Measurements from ENCODE around the gene LEMD1.
"Not testable (repeated sequence)": the region's sequence is repeated elsewhere in the genome, so short reads cannot be mapped to it uniquely, and the experiment has no call there.

The LEMD1 gene

GRCh38 chr1:205445646-205445935 is 23.7 kb upstream of the LEMD1 start:
- DNase-seq: no peak

- DNase-seq: no peak
Measured at GRCh38 chr1:205444931-205445645, 23.2 kb upstream of the LEMD1 start.

GRCh38 chr1:205444300-205444930 is 22.6 kb upstream of the LEMD1 start:
- no peak for DNase-seq

GRCh38 chr1:205443585-205444299 is 21.9 kb upstream of the LEMD1 start:
- no peak for DNase-seq

- no peak for DNase-seq
Measured at GRCh38 chr1:205442051-205442725, 20.3 kb upstream of the LEMD1 start.

- DNase-seq: no peak
Measured at GRCh38 chr1:205441716-205442050, 19.8 kb upstream of the LEMD1 start.

GRCh38 chr1:205441318-205441633 is 19.4 kb upstream of the LEMD1 start:
- no peak for DNase-seq

- peak; percentile 75 for DNase-seq
Measured at GRCh38 chr1:205440476-205441317, 18.8 kb upstream of the LEMD1 start.

- no peak for DNase-seq
Measured at GRCh38 chr1:205440121-205440475, 18.2 kb upstream of the LEMD1 start.

GRCh38 chr1:205438213-205439158 is 16.6 kb upstream of the LEMD1 start:
- no peak for DNase-seq

GRCh38 chr1:205437570-205437969 is 15.7 kb upstream of the LEMD1 start:
- DNase-seq: no peak

GRCh38 chr1:205436776-205437410 is 15.0 kb upstream of the LEMD1 start:
- DNase-seq: no peak

GRCh38 chr1:205435578-205436573 is 14.0 kb upstream of the LEMD1 start:
- no peak for DNase-seq

GRCh38 chr1:205434738-205435137 is 12.9 kb upstream of the LEMD1 start:
- DNase-seq: no peak

- not testable (repeated sequence) for DNase-seq
Measured at GRCh38 chr1:205432692-205433091, 10.8 kb upstream of the LEMD1 start.

GRCh38 chr1:205432116-205432515 is 10.3 kb upstream of the LEMD1 start:
- no peak for DNase-seq

GRCh38 chr1:205430696-205431305 is 8.9 kb upstream of the LEMD1 start:
- DNase-seq: peak; percentile 83

GRCh38 chr1:205429762-205430695 is 8.2 kb upstream of the LEMD1 start:
- no peak for DNase-seq

All from activated CD8-positive, alpha-beta memory T cell treated with anti-CD3 and anti-CD28 coated beads, Interleukin-2, amount 50 U/mL, for 48 hours (primary cell).